HepG2 (cell line): ENCODE data around the gene SHBG. TPM values are rescaled to one million over a fixed set of nuclear protein-coding genes. Genes with fewer than 3 reads are reported as not detected.

ENCODE experiments used
- ATAC-seq: fragments of 200-7000 bp; cut with Tn5 transposase; 3 replicates; pipeline ENCODE4 v1.9.1; 2020; ENCODE audit warnings: mild to moderate bottlenecking, moderate library complexity
- BruUV-seq: library from RNA; stranded (reverse); fragments of 400-500 nt; replicated peaks from 2 replicates; lab custom pipeline; 2021; lab: Mats Ljungman, UMichigan
- CTCF ChIA-PET: fragments of 300-600 bp; formaldehyde crosslinking; extraction: SDS; loops from one replicate; lab custom pipeline; 2021; ENCODE audit warnings: low total read pairs, inconsistent platforms, low intra/inter-chr PET ratio; lab: Yijun Ruan, JAX
- POLR2A ChIA-PET: fragments of 350-600 bp; sonication (Branson Sonifier 250); formaldehyde crosslinking; loops from one replicate; lab custom pipeline; 2020; ENCODE audit warnings: antibody characterized with exemption, inconsistent platforms; lab: Yijun Ruan, JAX
- DNase-seq: peaks from one replicate; pipeline ENCODE4 v3.0.0-alpha.2; 2015; ENCODE audit warnings: low spot score
- FAIRE-seq: peaks from 3 replicates; lab custom pipeline; 2011; peaks lifted over from hg19 to GRCh38; lab: Jason Lieb, UNC
- H2AFZ ChIP-seq: one replicate; pipeline ENCODE4 v1.6.1; 2011; ENCODE audit warnings: low read length, inconsistent platforms
- H3K27ac ChIP-seq: fragments of 300-600 bp; 3 replicates; pipeline ENCODE4 v1.8.0; 2011; ENCODE audit warnings: mixed run types, mild to moderate bottlenecking, mixed read lengths, low read length, inconsistent platforms; ENCODE audit not compliant: insufficient read depth; ENCODE audit errors: extremely low read length
- H3K27me3 ChIP-seq, 2 experiments: fragments of 200-600 bp in 1 of 2; 2 replicates in 1 of 2; 3 replicates in 1 of 2; pipeline versions ENCODE4 v1.6.0 to v1.8.0; 2011; ENCODE audit warnings: low read length in 2 of 2, mild to moderate bottlenecking in 2 of 2, moderate library complexity in 2 of 2, inconsistent platforms in 1 of 2; ENCODE audit not compliant: insufficient read depth in 2 of 2, control insufficient read depth in 1 of 2
- H3K36me3 ChIP-seq, 2 experiments: fragments of 200-600 bp in 1 of 2; replicated peaks in 1 of 2; 2 replicates in 1 of 2; 3 replicates in 1 of 2; pipeline versions ENCODE4 v1.5.1 to v1.8.0; 2011; ENCODE audit warnings: low read length in 2 of 2, inconsistent platforms in 1 of 2; ENCODE audit not compliant: insufficient read depth in 2 of 2, control insufficient read depth in 1 of 2
- H3K4me1 ChIP-seq: 2 replicates; pipeline ENCODE4 v1.5.1; 2012; ENCODE audit warnings: low read length, inconsistent platforms; ENCODE audit not compliant: insufficient read depth
- H3K4me2 ChIP-seq: 2 replicates; pipeline ENCODE4 v1.6.0; 2011; ENCODE audit warnings: low read depth, low read length, inconsistent platforms
- H3K4me3 ChIP-seq, 3 experiments: fragments of 200-600 bp in 1 of 3; sonication (generic), shearing (Covaris generic) in 1 of 3; replicated peaks in 1 of 3; 2 replicates each; pipeline ENCODE4 v1.5.1; 2011 to 2016; ENCODE audit warnings: low read length in 3 of 3, inconsistent platforms in 2 of 3, low read depth in 2 of 3, mild to moderate bottlenecking in 2 of 3, control low read depth in 1 of 3, mixed read lengths in 1 of 3; ENCODE audit not compliant: insufficient read depth in 1 of 3
- H3K79me2 ChIP-seq: one replicate; pipeline ENCODE4 v1.6.1; 2011; ENCODE audit warnings: low read length, inconsistent platforms; ENCODE audit not compliant: insufficient read depth
- H3K9ac ChIP-seq: 2 replicates; pipeline ENCODE4 v1.6.0; 2011; ENCODE audit warnings: mild to moderate bottlenecking, low read depth, low read length, inconsistent platforms; ENCODE audit not compliant: insufficient read depth
- H3K9me3 ChIP-seq: 2 replicates; pipeline ENCODE4 v1.5.1; 2012; ENCODE audit warnings: mild to moderate bottlenecking, low read length
- H4K20me1 ChIP-seq: 2 replicates; pipeline ENCODE4 v1.6.0; 2011; ENCODE audit warnings: inconsistent platforms, mild to moderate bottlenecking, low read length, moderate library complexity; ENCODE audit not compliant: insufficient read depth
- ATF1 ChIP-seq: IDR thresholded peaks from 2 replicates; pipeline ENCODE4 v1.6.1; 2016; ENCODE audit warnings: mild to moderate bottlenecking, control low read depth
- CREB3 ChIP-seq: sonication (generic); formaldehyde crosslinking; IDR thresholded peaks from 2 replicates; pipeline ENCODE4 v1.5.0; 2020; ENCODE audit warnings: missing genetic modification reagents
- FOXK2 ChIP-seq: fragments of 450-650 bp; IDR thresholded peaks from 2 replicates; pipeline ENCODE4 v1.6.1; 2016
- PRPF4 ChIP-seq: fragments of 200-400 bp; formaldehyde crosslinking; IDR thresholded peaks from 2 replicates; pipeline ENCODE4 v1.6.1; 2016; ENCODE audit warnings: low read length, low read depth; ENCODE audit not compliant: poor library complexity, severe bottlenecking
- SIN3A ChIP-seq: IDR thresholded peaks from 2 replicates; pipeline ENCODE4 v1.6.1; 2011; ENCODE audit warnings: low read depth, mild to moderate bottlenecking, control low read depth, low read length, borderline replicate concordance
- SKIL ChIP-seq: sonication (generic); formaldehyde crosslinking; IDR thresholded peaks from 2 replicates; pipeline ENCODE4 v1.8.0; 2022; ENCODE audit warnings: missing genetic modification reagents, mild to moderate bottlenecking, moderate library complexity, borderline replicate concordance
- TFDP2 ChIP-seq: sonication (generic); formaldehyde crosslinking; IDR thresholded peaks from 2 replicates; pipeline ENCODE4 v1.4.0; 2020; ENCODE audit warnings: missing genetic modification reagents
- ZKSCAN1 ChIP-seq: fragments of 150-350 bp; IDR thresholded peaks from 2 replicates; pipeline ENCODE4 v1.6.1; 2014; ENCODE audit warnings: low read length
- ZNF383 ChIP-seq: sonication (generic); formaldehyde crosslinking; IDR thresholded peaks from 2 replicates; pipeline ENCODE4 v1.4.0; 2020; ENCODE audit warnings: missing genetic modification reagents, mild to moderate bottlenecking, borderline replicate concordance
- ZNF451 ChIP-seq: sonication (generic); formaldehyde crosslinking; IDR thresholded peaks from 2 replicates; pipeline ENCODE4 v1.5.0; 2020; ENCODE audit warnings: mild to moderate bottlenecking, missing genetic modification reagents
- ZNF660 ChIP-seq: sonication (generic); formaldehyde crosslinking; IDR thresholded peaks from 2 replicates; pipeline ENCODE4 v1.5.1; 2020; ENCODE audit warnings: mild to moderate bottlenecking, low read depth, missing genetic modification reagents, borderline replicate concordance
- ZNF780A ChIP-seq: sonication (generic); formaldehyde crosslinking; IDR thresholded peaks from 2 replicates; pipeline ENCODE4 v1.8.0; 2022; ENCODE audit warnings: mild to moderate bottlenecking, missing genetic modification reagents, moderate library complexity
- ZNF800 ChIP-seq: sonication (generic); formaldehyde crosslinking; IDR thresholded peaks from 2 replicates; pipeline ENCODE4 v1.4.0; 2020; ENCODE audit warnings: missing genetic modification reagents
- WGBS: methylation state at CpG from one replicate; pipeline ENCODE4 v1.1.6; 2017; ENCODE audit warnings: low lambda C conversion rate; 5-methylcytosine and 5-hydroxymethylcytosine counted together
- in situ Hi-C: cut with HindIII; loops from 2 replicates; pipeline ENCODE4 v1.10.0; 2017; ENCODE audit warnings: low pct_unique_long_range_greater_than_20kb; ENCODE audit not compliant: extremely low pct_ligation_motif_present
- intact Hi-C: fragments of 100-400 bp; cut with micrococcal nuclease; formaldehyde crosslinking; loops from one replicate; pipeline ENCODE4 v1.10.0; 2022; ENCODE audit not compliant: unreplicated experiment
- polyA plus RNA-seq, 8 experiments: library from polyadenylated mRNA; depleted of rRNA in 3 of 8; stranded (reverse) in 7 of 8; unstranded in 1 of 8; fragments of >200 nt; fragmentation: Illumina TruSeq in 4 of 8; extraction: Trizol in 4 of 8; gene quantifications; 2 replicates each; pipeline versions ENCODE4 v1.2.1 to v1.2.3, GENCODE V29; 2011 to 2016; ENCODE audit warnings: low read depth in 4 of 8, missing spikeins in 1 of 8, mixed read lengths in 1 of 8; ENCODE audit not compliant: insufficient read depth in 1 of 8
- total RNA-seq, 5 experiments: library from RNA; depleted of rRNA; stranded (reverse); fragments of >200 nt; fragmentation: Illumina TruSeq; extraction: Trizol; gene quantifications; 2 replicates each; pipeline ENCODE4 v1.2.3, GENCODE V29; 2016; ENCODE audit warnings: low read depth in 1 of 5

The SHBG gene
- total and polyA plus RNA-seq, 2 of the 13 experiments (the other 11 are each of a cell fraction or from before 2014, with no cell fraction given): 4.0 to 6.1 TPM

GRCh38 chr17:7654832-7655540 is 25.1 kb downstream of the SHBG start:
- POLR2A ChIA-PET: interaction anchor here (1.0 kb wide), 1 partner anchor 28 kb away, joined by 5 read pairs; the partner anchor contains the start of gene SAT2
- Histone ChIP-seq H3K27me3 (peaks cover 5 to 54% of the 10 kb centered on the region in 2 experiments), H3K4me1 (peaks cover 16% of the 10 kb centered on the region), H3K36me3 (no peaks in the 10 kb centered on the region), H3K9ac (no peak overlapping the region), H2AFZ (no peak overlapping the region), H3K4me3 (no peak overlapping the region), H3K27ac (no peak overlapping the region), H3K4me2 (no peak overlapping the region), H4K20me1 (no peaks in the 10 kb centered on the region), H3K9me3 (no peaks in the 10 kb centered on the region), H3K79me2 (no peaks in the 10 kb centered on the region)
- DNase-seq: no peak
- in situ Hi-C loops (no loop called here), intact Hi-C loops (no loop called here)
- no TSS peak for BruUV-seq
- FAIRE-seq: no peak
- TF ChIP-seq ATF1 (CRISPR knock-in tag) (no peak), ZNF660 (CRISPR knock-in tag) (no peak), ZNF383 (CRISPR knock-in tag) (no peak), PRPF4 (no peak), SKIL (CRISPR knock-in tag) (no peak), CREB3 (no peak), FOXK2 (no peak), ZKSCAN1 (no peak), SIN3A (no peak), ZNF451 (CRISPR knock-in tag) (no peak), ZNF780A (no peak), ZNF800 (CRISPR knock-in tag) (no peak), TFDP2 (no peak)
- no peak for ATAC-seq
- WGBS: 32% methylated on average over 16 of the region's 16 CpGs
- CTCF ChIA-PET: no interaction called here
